ENCODE measurements around the gene XPO4. TPM values are rescaled to one million over a fixed set of nuclear protein-coding genes. Genes with fewer than 3 reads are reported as not detected.

The XPO4 gene
- total and polyA plus RNA-seq, 10 of the 15 experiments (the other 5 are each of a cell fraction or from before 2014, with no cell fraction given) = 3.6 to 24.9 (median 18.4) TPM

GRCh38 chr13:20831933-20832332 is 70.6 kb downstream of the XPO4 start:
- Histone ChIP-seq H4K20me1 (ENCODE audit: control insufficient read depth, insufficient read depth) (no peaks in the 10 kb centered on the region), H3K9me3 (replicated peaks; ENCODE audit: control insufficient read depth, insufficient read depth, low read length) (no peaks in the 10 kb centered on the region), H3K79me2 (ENCODE audit: control insufficient read depth, insufficient read depth, low read length) (no peaks in the 10 kb centered on the region), H3K4me2 (ENCODE audit: control insufficient read depth, insufficient read depth) (no peak overlapping the region), H3K9ac (ENCODE audit: control insufficient read depth, insufficient read depth, low read length) (no peak overlapping the region), H3K4me3 (no peak overlapping the region), H2AFZ (ENCODE audit: control insufficient read depth, low read depth, low read length) (no peak overlapping the region), H3K27ac (ENCODE audit: control insufficient read depth, insufficient read depth) (no peak overlapping the region), H3K4me1 (ENCODE audit: control insufficient read depth, insufficient read depth, low read length) (no peaks in the 10 kb centered on the region), H3K36me3 (ENCODE audit: control insufficient read depth in 2 of 2, insufficient read depth in 2 of 2, low read length in 1 of 2) (peaks cover 0 to 17% of the 10 kb centered on the region in 2 experiments; a peak in 3 of 4 replicates), H3K27me3 (replicated peaks in 1 of 2; ENCODE audit: control insufficient read depth in 2 of 2, insufficient read depth in 2 of 2, low read length in 1 of 2) (no peaks in the 10 kb centered on the region)
- BruUV-seq (replicated peaks) = no TSS peak
- ATAC-seq (no peak), DNase-seq (ENCODE audit: low read depth, low spot score) (no peak), FAIRE-seq (no peak)
- in situ Hi-C loops (cut with MboI) = loop anchor here (25.0 kb wide), 1 partner anchor 645 kb away; the partner anchor contains the start of gene GJB2
- WGBS (ENCODE audit: insufficient coverage, insufficient replicate concordance, low lambda C conversion rate, missing lambda C conversion rate) = 98% methylated on average over 3 of the region's 3 CpGs
- ChIA-PET CTCF (interaction anchor here (0.5 to 2.4 kb wide), 8 partner anchors 9 to 797 kb away, joined by 3 to 15 read pairs (median 3); no protein-coding TSS in a partner anchor), RAD21 (ENCODE audit: unreplicated experiment) (interaction anchor here (0.5 to 1.2 kb wide), 4 partner anchors 10 to 361 kb away, joined by 3 to 5 read pairs (median 3); no protein-coding TSS in a partner anchor), POLR2A (interaction anchor here (0.6 to 0.7 kb wide), 4 partner anchors 33 to 458 kb away, joined by 3 to 4 read pairs (median 4); no protein-coding TSS in a partner anchor), SMC1A (ENCODE audit: uncharacterized antibody, unreplicated experiment) (interaction anchor here (1.0 to 1.8 kb wide), 5 partner anchors 9 to 339 kb away, joined by 3 to 8 read pairs (median 4); no protein-coding TSS in a partner anchor)
- TF ChIP-seq MYB (IDR thresholded peaks at IDR 0.05; ENCODE audit: borderline replicate concordance, low read depth, low read length) (no peak), NFYA (IDR thresholded peaks at IDR 0.05; ENCODE audit: borderline replicate concordance, low read depth, low read length) (no peak), RUNX3 (IDR thresholded peaks at IDR 0.05; ENCODE audit: low read length) (no peak), JUNB (IDR thresholded peaks at IDR 0.05) (no peak), TARDBP (IDR thresholded peaks at IDR 0.05; ENCODE audit: borderline replicate concordance) (no peak), NKRF (conservative IDR thresholded peaks at IDR 0.05) (no peak), JUND (IDR thresholded peaks at IDR 0.05; ENCODE audit: low read depth, low read length) (no peak), FOS (IDR thresholded peaks at IDR 0.05; ENCODE audit: borderline replicate concordance, extremely low read depth, insufficient read length) (no peak), IKZF1 (conservative IDR thresholded peaks at IDR 0.05) (no peak), NR2C2 (IDR thresholded peaks at IDR 0.05; ENCODE audit: borderline replicate concordance, control insufficient read depth, insufficient read length, low read depth) (no peak)
- intact Hi-C loops (cut with micrococcal nuclease; ENCODE audit: unreplicated experiment) = no loop called here

All from GM12878 (cell line).